ENCODE data around the gene RNPS1. TPM values are rescaled to one million over a fixed set of nuclear protein-coding genes. Genes with fewer than 3 reads are reported as not detected.
"Not testable (repeated sequence)": the region's sequence is repeated elsewhere in the genome, so short reads cannot be mapped to it uniquely, and the experiment has no call there.

RNPS1 gene
- total and polyA plus RNA-seq, 4 donors, result 95.5 to 101 (median 97.4) TPM

DNA sequence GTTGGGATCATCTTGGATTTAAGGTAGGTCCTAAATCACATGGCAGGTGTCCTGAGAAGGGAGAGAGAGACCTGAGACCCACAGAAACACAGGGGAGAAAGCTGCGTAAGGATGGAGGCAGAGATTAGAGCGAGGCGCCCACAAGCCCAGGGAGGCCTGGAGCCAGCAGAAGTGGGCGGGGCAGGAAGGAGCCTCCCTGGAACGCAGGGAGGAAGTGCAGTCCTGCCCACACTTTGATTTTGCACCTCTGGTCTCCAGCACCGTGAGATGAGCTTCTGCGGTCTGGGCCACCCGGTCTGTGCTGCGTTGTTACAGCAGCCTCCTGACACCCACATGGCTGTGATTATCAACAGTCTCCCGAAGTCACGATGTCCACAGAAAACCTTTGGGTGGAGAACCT lies 25.3 kb downstream of the RNPS1 start:
- Histone ChIP-seq H3K36me3 (ENCODE audit: control insufficient read depth in 1 of 2, insufficient read depth in 2 of 2, low read length in 1 of 2) (peaks cover 0 to 3% of the 10 kb centered on the region in 2 donors), H3K4me3 (ENCODE audit: low read length in 2 of 2) (no peak overlapping the region), H3K27ac (ENCODE audit: low read depth in 1 of 2, low read length in 2 of 2) (no peak overlapping the region), H3K9me3 (ENCODE audit: control insufficient read depth, low read length) (no peaks in the 10 kb centered on the region), H3K27me3 (ENCODE audit: control insufficient read depth in 1 of 2, insufficient read depth in 2 of 2, low read length in 1 of 2) (no peaks in the 10 kb centered on the region), H3K4me1 (ENCODE audit: control insufficient read depth in 1 of 2, insufficient read depth in 2 of 2, low read length in 2 of 2) (no peaks in the 10 kb centered on the region)
- intact Hi-C loops (cut with DNase I), result no loop called here
- ATAC-seq (ENCODE audit: low FRiP score) (no peak), DNase-seq (no peak)
- 86 to 89% methylated on average over 11 of the region's 11 CpGs for WGBS, 2 donors

DNA sequence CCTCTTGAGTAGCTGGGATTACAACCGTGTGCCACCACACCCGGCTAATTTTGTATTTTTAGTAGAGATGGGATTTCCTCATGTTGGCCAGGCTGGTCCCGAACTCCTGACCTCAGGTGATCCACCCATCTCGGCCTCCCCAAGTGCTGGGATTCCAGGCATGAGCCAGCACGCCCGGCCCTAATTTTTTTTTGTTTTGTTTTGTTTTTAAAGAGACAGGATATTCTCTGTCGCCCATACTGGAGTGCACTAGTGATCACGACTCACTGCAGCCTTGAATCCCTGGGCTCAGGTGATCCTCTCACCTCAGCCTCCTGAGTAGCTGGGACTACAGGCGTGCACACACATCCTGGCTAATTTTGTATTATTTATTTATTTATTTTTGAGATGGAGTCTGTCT lies 27.6 kb downstream of the RNPS1 start:
- ATAC-seq (ENCODE audit: low FRiP score); H3K27me3 ChIP-seq (ENCODE audit: control insufficient read depth in 1 of 2, insufficient read depth in 2 of 2, low read length in 1 of 2); H3K4me3 ChIP-seq (ENCODE audit: low read length in 2 of 2); H3K27ac ChIP-seq (ENCODE audit: low read depth in 1 of 2, low read length in 2 of 2); intact Hi-C loops (cut with DNase I); H3K9me3 ChIP-seq (ENCODE audit: control insufficient read depth, low read length); DNase-seq; H3K4me1 ChIP-seq (ENCODE audit: control insufficient read depth in 1 of 2, insufficient read depth in 2 of 2, low read length in 2 of 2); H3K36me3 ChIP-seq (ENCODE audit: control insufficient read depth in 1 of 2, insufficient read depth in 2 of 2, low read length in 1 of 2): not testable (repeated sequence)
- 82 to 86% methylated on average over 9 of the region's 9 CpGs for WGBS, 2 donors

DNA sequence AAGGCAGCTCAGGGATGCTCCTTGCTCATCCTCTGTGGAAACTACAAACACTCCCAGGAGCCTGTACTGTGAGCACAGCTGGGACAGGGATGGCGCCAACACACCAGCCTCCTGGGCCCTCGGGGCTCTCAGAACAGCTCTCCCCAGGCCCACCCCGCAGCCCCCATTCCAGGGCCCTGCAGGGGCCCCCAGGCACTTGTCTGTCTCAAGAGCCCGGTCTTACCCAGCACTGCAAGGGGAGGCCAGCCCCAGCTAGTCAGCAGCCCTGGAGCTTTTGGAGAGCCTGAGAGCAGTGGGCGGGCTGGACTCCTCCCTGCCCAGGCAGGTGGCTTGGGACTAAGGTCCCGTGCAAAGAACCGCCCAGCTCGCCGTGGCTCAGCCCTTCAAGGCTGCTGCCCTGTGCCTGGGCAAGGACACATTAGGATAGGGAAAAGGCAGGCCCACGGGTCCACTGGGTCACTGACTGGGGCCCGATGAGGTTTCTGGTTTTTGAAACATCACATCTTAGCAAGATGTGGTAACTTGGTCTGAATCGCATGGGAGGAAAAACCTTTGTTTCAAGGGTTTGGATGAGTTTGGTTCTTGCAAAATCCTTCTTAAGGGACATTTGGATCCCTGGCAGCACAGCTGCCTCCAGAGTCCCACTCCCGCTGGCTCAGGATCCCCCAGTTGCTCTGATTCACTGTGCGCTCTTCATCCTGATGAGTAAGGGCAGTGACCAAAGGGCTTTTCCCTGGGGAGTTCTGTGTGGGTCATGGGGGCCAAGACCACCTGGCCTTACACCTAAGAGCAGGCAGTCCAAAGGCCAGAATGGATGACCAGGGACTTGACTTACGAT lies 28.9 kb downstream of the RNPS1 start:
- Histone ChIP-seq H3K36me3 (ENCODE audit: control insufficient read depth in 1 of 2, insufficient read depth in 2 of 2, low read length in 1 of 2) (peaks cover 0 to 7% of the 10 kb centered on the region in 2 donors), H3K27ac (ENCODE audit: low read depth in 1 of 2, low read length in 2 of 2) (no peak overlapping the region), H3K9me3 (ENCODE audit: control insufficient read depth, low read length) (no peaks in the 10 kb centered on the region), H3K27me3 (ENCODE audit: control insufficient read depth in 1 of 2, insufficient read depth in 2 of 2, low read length in 1 of 2) (no peaks in the 10 kb centered on the region), H3K4me3 (ENCODE audit: low read length in 2 of 2) (no peak overlapping the region), H3K4me1 (ENCODE audit: control insufficient read depth in 1 of 2, insufficient read depth in 2 of 2, low read length in 2 of 2) (no peaks in the 10 kb centered on the region)
- DNase-seq (no peak), ATAC-seq (ENCODE audit: low FRiP score) (no peak)
- WGBS, 2 donors, result 83 to 86% methylated on average over 15 of the region's 15 CpGs
- intact Hi-C loops (cut with DNase I), result no loop called here

DNA sequence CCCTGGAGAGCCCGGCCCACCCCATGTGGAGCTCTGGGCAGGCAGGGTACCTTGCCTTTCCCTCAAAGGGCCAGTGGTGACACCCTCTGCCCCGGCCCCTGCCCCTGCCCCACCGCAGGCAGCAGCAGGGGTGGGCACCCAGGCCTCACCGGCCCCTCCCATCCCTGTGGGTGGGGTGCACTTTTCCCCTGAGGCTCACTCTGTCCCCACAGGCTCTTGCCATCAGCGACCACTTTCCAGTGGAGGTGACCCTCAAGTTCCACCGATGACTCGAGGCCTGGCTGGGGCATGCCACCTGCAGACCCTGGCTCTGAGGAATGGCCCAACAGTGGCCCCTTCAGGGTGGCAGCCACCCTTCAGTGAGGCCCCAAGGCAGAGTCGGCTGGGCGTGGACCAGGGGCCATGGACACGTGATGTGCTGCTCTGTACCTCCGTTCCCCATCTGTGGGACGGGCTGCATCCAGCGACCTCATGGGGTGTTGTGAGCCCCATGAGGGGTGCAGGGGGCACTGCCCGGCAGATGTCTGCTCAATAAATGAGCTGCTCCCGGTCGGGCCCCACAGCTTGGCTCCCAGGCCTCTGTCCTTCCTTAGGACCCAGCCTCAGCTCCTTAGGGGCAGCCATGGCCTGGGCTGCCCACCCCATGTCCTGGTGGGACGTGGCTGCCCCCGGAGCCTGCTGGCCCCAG lies 29.6 kb downstream of the RNPS1 start:
- WGBS, 2 donors, result 74 to 79% methylated on average over 18 of the region's 18 CpGs
- DNase-seq, result no peak
- no peak overlapping the region for H3K27ac ChIP-seq (ENCODE audit: low read depth in 1 of 2, low read length in 2 of 2)
- no peaks in the 10 kb centered on the region for H3K27me3 ChIP-seq (ENCODE audit: control insufficient read depth in 1 of 2, insufficient read depth in 2 of 2, low read length in 1 of 2)
- H3K4me1 ChIP-seq (ENCODE audit: control insufficient read depth in 1 of 2, insufficient read depth in 2 of 2, low read length in 2 of 2), result no peaks in the 10 kb centered on the region
- peaks cover 0 to 8% of the 10 kb centered on the region in 2 donors for H3K36me3 ChIP-seq (ENCODE audit: control insufficient read depth in 1 of 2, insufficient read depth in 2 of 2, low read length in 1 of 2)
- intact Hi-C loops (cut with DNase I), result no loop called here
- ATAC-seq (ENCODE audit: low FRiP score), result no peak
- no peaks in the 10 kb centered on the region for H3K9me3 ChIP-seq (ENCODE audit: control insufficient read depth, low read length)
- H3K4me3 ChIP-seq (ENCODE audit: low read length in 2 of 2), result no peak overlapping the region

DNA sequence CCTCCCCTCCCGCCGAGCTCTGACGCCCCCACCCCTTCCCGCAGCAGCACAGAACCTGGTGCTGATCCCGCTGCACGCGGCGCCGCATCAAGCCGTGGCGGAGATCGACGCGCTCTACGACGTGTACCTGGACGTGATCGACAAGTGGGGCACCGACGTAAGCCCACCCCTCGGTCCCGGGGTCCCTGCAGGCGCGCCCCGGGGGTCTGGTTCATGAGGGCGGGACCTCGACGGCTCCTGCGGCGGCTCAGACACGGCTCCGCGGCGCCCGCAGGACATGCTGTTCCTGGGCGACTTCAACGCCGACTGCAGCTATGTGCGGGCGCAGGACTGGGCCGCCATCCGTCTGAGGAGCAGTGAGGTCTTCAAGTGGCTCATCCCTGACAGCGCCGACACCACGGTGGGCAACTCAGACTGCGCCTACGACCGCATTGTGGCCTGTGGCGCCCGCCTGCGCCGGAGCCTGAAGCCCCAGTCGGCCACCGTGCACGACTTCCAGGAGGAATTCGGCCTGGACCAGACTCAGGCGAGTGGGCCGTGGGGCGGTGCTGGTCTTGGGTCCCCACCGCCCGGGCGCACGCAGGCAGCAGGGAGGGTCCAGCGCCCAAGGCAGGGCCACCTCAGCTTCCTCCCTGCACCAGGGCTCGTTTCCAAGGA lies 30.3 kb downstream of the RNPS1 start:
- intact Hi-C loops (cut with DNase I), result no loop called here
- peaks cover 0 to 7% of the 10 kb centered on the region in 2 donors for H3K36me3 ChIP-seq (ENCODE audit: control insufficient read depth in 1 of 2, insufficient read depth in 2 of 2, low read length in 1 of 2)

DNA sequence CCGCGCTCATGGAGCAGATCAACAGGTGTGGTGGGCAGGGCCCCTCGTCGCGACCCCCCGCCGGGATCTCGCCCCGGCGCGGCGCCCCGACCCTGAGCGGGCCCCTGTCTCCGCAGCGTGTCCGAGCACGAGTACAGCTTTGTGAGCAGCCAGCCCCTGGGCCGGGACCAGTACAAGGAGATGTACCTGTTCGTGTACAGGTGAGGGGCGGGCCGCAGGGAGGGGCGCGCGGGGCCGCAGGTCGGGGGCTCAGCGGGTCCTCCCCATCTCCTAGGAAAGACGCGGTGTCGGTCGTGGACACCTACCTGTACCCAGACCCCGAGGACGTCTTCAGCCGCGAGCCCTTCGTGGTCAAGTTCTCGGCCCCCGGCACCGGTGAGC lies 30.8 kb downstream of the RNPS1 start:
- intact Hi-C loops (cut with DNase I), result no loop called here
- H3K27me3 ChIP-seq (ENCODE audit: control insufficient read depth in 1 of 2, insufficient read depth in 2 of 2, low read length in 1 of 2), result no peaks in the 10 kb centered on the region
- 6 to 8% methylated on average over 40 of the region's 40 CpGs for WGBS, 2 donors
- DNase-seq (no peak), ATAC-seq (ENCODE audit: low FRiP score) (no peak)
- no peak overlapping the region for H3K27ac ChIP-seq (ENCODE audit: low read depth in 1 of 2, low read length in 2 of 2)
- no peak overlapping the region for H3K4me3 ChIP-seq (ENCODE audit: low read length in 2 of 2)
- H3K9me3 ChIP-seq (ENCODE audit: control insufficient read depth, low read length), result no peaks in the 10 kb centered on the region
- H3K4me1 ChIP-seq (ENCODE audit: control insufficient read depth in 1 of 2, insufficient read depth in 2 of 2, low read length in 2 of 2), result no peaks in the 10 kb centered on the region
- peaks cover 0 to 5% of the 10 kb centered on the region in 2 donors for H3K36me3 ChIP-seq (ENCODE audit: control insufficient read depth in 1 of 2, insufficient read depth in 2 of 2, low read length in 1 of 2)

More for the DNA sequence above, 30.3 kb downstream of the RNPS1 start:
- DNase-seq (no peak), ATAC-seq (ENCODE audit: low FRiP score) (no peak)
- no peaks in the 10 kb centered on the region for H3K27me3 ChIP-seq (ENCODE audit: control insufficient read depth in 1 of 2, insufficient read depth in 2 of 2, low read length in 1 of 2)
- no peaks in the 10 kb centered on the region for H3K9me3 ChIP-seq (ENCODE audit: control insufficient read depth, low read length)
- H3K27ac ChIP-seq (ENCODE audit: low read depth in 1 of 2, low read length in 2 of 2), result no peak overlapping the region
- 36 to 39% methylated on average over 56 to 65 of the region's 65 CpGs for WGBS, 2 donors
- H3K4me1 ChIP-seq (ENCODE audit: control insufficient read depth in 1 of 2, insufficient read depth in 2 of 2, low read length in 2 of 2), result no peaks in the 10 kb centered on the region
- no peak overlapping the region for H3K4me3 ChIP-seq (ENCODE audit: low read length in 2 of 2)

DNA sequence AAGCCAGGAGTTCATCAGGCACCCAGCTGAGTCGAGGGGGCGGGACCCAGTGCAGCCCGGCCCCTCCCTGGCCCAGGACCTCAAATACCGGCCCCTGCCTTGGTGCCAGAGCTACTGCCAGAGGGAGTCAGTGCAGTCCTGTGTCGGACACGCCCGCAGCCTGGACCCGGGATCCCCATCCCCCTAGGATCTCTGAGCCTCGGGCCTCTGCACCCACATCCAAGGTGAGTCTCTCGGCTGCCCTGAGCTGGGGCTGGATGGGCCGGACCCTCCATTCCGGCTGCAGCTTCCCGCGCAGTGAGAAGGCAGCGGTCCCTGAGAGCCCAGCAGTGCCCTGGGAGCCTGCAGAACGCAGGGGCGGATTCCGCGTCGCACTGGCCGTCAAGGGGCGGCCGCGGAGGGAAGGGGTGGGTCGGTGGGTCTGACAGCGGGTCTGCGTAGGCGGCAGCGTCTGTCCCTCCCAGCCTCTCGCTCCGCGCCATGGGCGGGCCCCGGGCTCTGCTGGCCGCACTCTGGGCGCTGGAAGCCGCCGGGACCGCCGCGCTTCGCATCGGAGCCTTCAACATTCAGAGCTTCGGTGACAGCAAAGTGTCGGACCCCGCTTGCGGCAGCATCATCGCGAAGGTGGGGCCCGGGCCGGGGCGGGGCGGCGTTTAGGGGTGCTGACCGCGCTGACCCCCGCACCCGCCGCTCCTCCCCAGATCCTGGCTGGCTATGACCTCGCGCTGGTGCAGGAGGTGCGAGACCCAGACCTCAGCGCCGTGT lies 31.4 kb downstream of the RNPS1 start, which contains the start of gene DNASE1L2:
DNASE1L2 (plus strand) TSS at position 108 of the 765 bp plus-strand sequence; CDS start at position 481, 373 bp downstream.
- DNase-seq (peak in 1 of 2 donors; percentile 65), ATAC-seq (ENCODE audit: low FRiP score) (peak; percentile 33)
- H3K27ac ChIP-seq (ENCODE audit: low read depth in 1 of 2, low read length in 2 of 2), result no peak within 1 kb of the TSS
- no peak within 1 kb of the TSS for H3K4me3 ChIP-seq (ENCODE audit: low read length in 2 of 2)
- no peaks in the 10 kb centered on the region for H3K4me1 ChIP-seq (ENCODE audit: control insufficient read depth in 1 of 2, insufficient read depth in 2 of 2, low read length in 2 of 2)
- H3K36me3 ChIP-seq (ENCODE audit: control insufficient read depth in 1 of 2, insufficient read depth in 2 of 2, low read length in 1 of 2), result peaks cover 0 to 5% of the 10 kb centered on the region in 2 donors
- intact Hi-C loops (cut with DNase I), result no loop called here
- H3K9me3 ChIP-seq (ENCODE audit: control insufficient read depth, low read length), result no peaks in the 10 kb centered on the region
- H3K27me3 ChIP-seq (ENCODE audit: control insufficient read depth in 1 of 2, insufficient read depth in 2 of 2, low read length in 1 of 2), result no peaks in the 10 kb centered on the region
- 2 to 3% methylated on average over 54 to 64 of the region's 64 CpGs for WGBS, 2 donors

DNA sequence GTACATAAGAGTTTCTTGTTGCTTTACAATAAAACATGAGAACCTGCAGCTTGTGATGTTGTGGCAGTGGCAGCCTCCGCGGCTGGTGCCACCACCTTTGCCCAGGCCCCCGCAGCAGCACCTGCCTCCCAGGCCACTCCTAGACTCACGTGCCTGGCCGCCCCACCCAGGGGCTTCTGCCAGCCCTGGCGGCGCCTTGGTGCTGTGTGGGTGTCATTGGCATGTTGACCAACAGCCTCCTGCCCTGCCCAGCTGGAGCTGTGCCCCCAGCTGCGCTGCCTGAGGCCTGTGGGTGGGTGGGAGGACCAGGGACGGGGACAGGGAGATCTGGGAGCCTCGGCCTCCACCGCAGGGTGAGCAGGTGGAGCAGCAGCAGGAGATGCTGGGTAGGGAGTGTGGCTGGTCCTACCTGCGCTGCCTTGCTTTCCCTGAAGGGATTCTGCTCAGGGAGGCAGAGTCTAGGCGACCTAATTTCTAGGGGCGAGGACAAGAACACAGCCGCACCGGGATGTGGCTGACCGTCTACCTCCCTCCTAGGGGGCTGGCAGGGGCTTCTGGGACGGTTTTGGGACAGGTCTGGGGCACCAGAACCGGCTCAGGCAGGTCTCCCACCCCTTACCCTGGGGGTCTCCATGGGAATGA lies 32.1 kb downstream of the RNPS1 start:
- no peaks in the 10 kb centered on the region for H3K4me1 ChIP-seq (ENCODE audit: control insufficient read depth in 1 of 2, insufficient read depth in 2 of 2, low read length in 2 of 2)
- DNase-seq, result no peak
- H3K36me3 ChIP-seq (ENCODE audit: control insufficient read depth in 1 of 2, insufficient read depth in 2 of 2, low read length in 1 of 2), result peaks cover 0 to 5% of the 10 kb centered on the region in 2 donors
- H3K27me3 ChIP-seq (ENCODE audit: control insufficient read depth in 1 of 2, insufficient read depth in 2 of 2, low read length in 1 of 2), result no peaks in the 10 kb centered on the region
- intact Hi-C loops (cut with DNase I), result no loop called here
- 69 to 74% methylated on average over 19 of the region's 19 CpGs for WGBS, 2 donors
- no peak for ATAC-seq (ENCODE audit: low FRiP score)
- no peak overlapping the region for H3K27ac ChIP-seq (ENCODE audit: low read depth in 1 of 2, low read length in 2 of 2)
- H3K9me3 ChIP-seq (ENCODE audit: control insufficient read depth, low read length), result no peaks in the 10 kb centered on the region
- no peak overlapping the region for H3K4me3 ChIP-seq (ENCODE audit: low read length in 2 of 2)

Data from aorta (tissue), 5 donors.